ENCODE data around the gene ARHGAP18.

Gene ARHGAP18

GRCh38 chr6:129684903-129685661 is 24.9 kb downstream of the ARHGAP18 start:
- Histone ChIP-seq H3K36me3 (ENCODE audit: control insufficient read depth, insufficient read depth, low read length) (no peaks in the 10 kb centered on the region), H3K9me3 (ENCODE audit: control insufficient read depth, low read length) (no peaks in the 10 kb centered on the region), H3K9ac (ENCODE audit: low read length) (no peak overlapping the region), H3K27me3 (ENCODE audit: control insufficient read depth, insufficient read depth, low read length) (no peaks in the 10 kb centered on the region), H3K4me3 (ENCODE audit: low read length) (no peak overlapping the region), H3K4me1 (ENCODE audit: control insufficient read depth, insufficient read depth, low read length) (peaks cover 27% of the 10 kb centered on the region)

- H3K36me3 ChIP-seq (ENCODE audit: control insufficient read depth, insufficient read depth, low read length) = no peaks in the 10 kb centered on the region
- no peak overlapping the region for H3K4me3 ChIP-seq (ENCODE audit: low read length)
- H3K4me1 ChIP-seq (ENCODE audit: control insufficient read depth, insufficient read depth, low read length) = peaks cover 27% of the 10 kb centered on the region
- no peaks in the 10 kb centered on the region for H3K9me3 ChIP-seq (ENCODE audit: control insufficient read depth, low read length)
- H3K9ac ChIP-seq (ENCODE audit: low read length) = no peak overlapping the region
- H3K27me3 ChIP-seq (ENCODE audit: control insufficient read depth, insufficient read depth, low read length) = no peaks in the 10 kb centered on the region
These were observed 25.6 kb downstream of the ARHGAP18 start for GRCh38 chr6:129684323-129684884.

- Histone ChIP-seq H3K27me3 (ENCODE audit: control insufficient read depth, insufficient read depth, low read length) (no peaks in the 10 kb centered on the region), H3K9me3 (ENCODE audit: control insufficient read depth, low read length) (no peaks in the 10 kb centered on the region), H3K36me3 (ENCODE audit: control insufficient read depth, insufficient read depth, low read length) (no peaks in the 10 kb centered on the region), H3K4me3 (ENCODE audit: low read length) (no peak overlapping the region), H3K9ac (ENCODE audit: low read length) (no peak overlapping the region), H3K4me1 (ENCODE audit: control insufficient read depth, insufficient read depth, low read length) (peaks cover 33% of the 10 kb centered on the region)
These were observed 26.2 kb downstream of the ARHGAP18 start for GRCh38 chr6:129683601-129684322.

DNA sequence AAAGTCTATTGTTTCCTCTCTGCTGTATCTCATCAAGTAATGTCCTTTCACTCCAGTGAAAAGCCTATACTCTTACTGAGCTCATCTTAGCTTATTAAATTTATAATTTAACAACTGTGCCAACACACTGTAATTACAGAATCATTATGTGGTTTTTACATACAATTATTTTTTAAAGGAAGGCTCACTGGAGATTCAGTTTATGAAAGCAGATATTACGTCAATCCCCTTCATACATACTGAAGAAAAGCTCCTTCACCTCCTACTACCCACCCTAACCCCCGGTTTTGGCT is 28.1 kb downstream of the ARHGAP18 start:
- Histone ChIP-seq H3K36me3 (ENCODE audit: control insufficient read depth, insufficient read depth, low read length) (no peaks in the 10 kb centered on the region), H3K4me3 (ENCODE audit: low read length) (no peak overlapping the region), H3K27me3 (ENCODE audit: control insufficient read depth, insufficient read depth, low read length) (no peaks in the 10 kb centered on the region), H3K9ac (ENCODE audit: low read length) (no peak overlapping the region), H3K4me1 (ENCODE audit: control insufficient read depth, insufficient read depth, low read length) (peaks cover 41% of the 10 kb centered on the region), H3K9me3 (ENCODE audit: control insufficient read depth, low read length) (no peaks in the 10 kb centered on the region)

GRCh38 chr6:129680633-129681032 is 29.3 kb downstream of the ARHGAP18 start:
- Histone ChIP-seq H3K4me1 (ENCODE audit: control insufficient read depth, insufficient read depth, low read length) (peaks cover 33% of the 10 kb centered on the region), H3K4me3 (ENCODE audit: low read length) (no peak overlapping the region), H3K9ac (ENCODE audit: low read length) (no peak overlapping the region)

GRCh38 chr6:129679758-129680157 is 30.2 kb downstream of the ARHGAP18 start:
- no peak overlapping the region for H3K9ac ChIP-seq (ENCODE audit: low read length)

More at GRCh38 chr6:129680633-129681032, 29.3 kb downstream of the ARHGAP18 start:
- H3K9me3 ChIP-seq (ENCODE audit: control insufficient read depth, low read length) = no peaks in the 10 kb centered on the region
- H3K27me3 ChIP-seq (ENCODE audit: control insufficient read depth, insufficient read depth, low read length) = no peaks in the 10 kb centered on the region
- H3K36me3 ChIP-seq (ENCODE audit: control insufficient read depth, insufficient read depth, low read length) = no peaks in the 10 kb centered on the region

GRCh38 chr6:129679275-129679674 is 30.7 kb downstream of the ARHGAP18 start:
- Histone ChIP-seq H3K27me3 (ENCODE audit: control insufficient read depth, insufficient read depth, low read length) (no peaks in the 10 kb centered on the region), H3K36me3 (ENCODE audit: control insufficient read depth, insufficient read depth, low read length) (no peaks in the 10 kb centered on the region), H3K4me3 (ENCODE audit: low read length) (no peak overlapping the region), H3K9me3 (ENCODE audit: control insufficient read depth, low read length) (no peaks in the 10 kb centered on the region), H3K4me1 (ENCODE audit: control insufficient read depth, insufficient read depth, low read length) (peaks cover 23% of the 10 kb centered on the region), H3K9ac (ENCODE audit: low read length) (no peak overlapping the region)

More at GRCh38 chr6:129679758-129680157, 30.2 kb downstream of the ARHGAP18 start:
- no peaks in the 10 kb centered on the region for H3K9me3 ChIP-seq (ENCODE audit: control insufficient read depth, low read length)
- no peaks in the 10 kb centered on the region for H3K27me3 ChIP-seq (ENCODE audit: control insufficient read depth, insufficient read depth, low read length)
- no peak overlapping the region for H3K4me3 ChIP-seq (ENCODE audit: low read length)
- H3K4me1 ChIP-seq (ENCODE audit: control insufficient read depth, insufficient read depth, low read length) = peaks cover 28% of the 10 kb centered on the region
- H3K36me3 ChIP-seq (ENCODE audit: control insufficient read depth, insufficient read depth, low read length) = no peaks in the 10 kb centered on the region

DNA sequence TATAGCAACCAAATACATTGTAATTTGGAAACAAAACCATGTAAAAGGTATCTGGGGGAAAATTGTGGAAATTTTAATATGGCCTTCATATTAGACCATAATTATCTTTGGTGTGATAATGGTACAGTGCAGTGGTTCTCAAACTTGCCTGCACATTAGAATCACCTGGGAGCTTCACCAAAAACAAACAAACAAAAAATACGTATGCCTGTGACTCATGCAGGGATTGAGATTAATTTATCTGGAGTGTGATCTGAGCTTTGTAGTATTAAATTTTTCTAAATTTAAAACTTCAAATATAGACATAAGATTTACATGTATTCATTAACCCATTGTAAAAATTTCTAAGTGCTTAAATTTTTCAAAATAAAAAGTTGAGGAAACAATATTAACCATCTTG is 31.5 kb downstream of the ARHGAP18 start:
- H3K9ac ChIP-seq (ENCODE audit: low read length) = no peak overlapping the region
- H3K27me3 ChIP-seq (ENCODE audit: control insufficient read depth, insufficient read depth, low read length) = no peaks in the 10 kb centered on the region
- no peaks in the 10 kb centered on the region for H3K36me3 ChIP-seq (ENCODE audit: control insufficient read depth, insufficient read depth, low read length)
- H3K4me1 ChIP-seq (ENCODE audit: control insufficient read depth, insufficient read depth, low read length) = peaks cover 15% of the 10 kb centered on the region
- no peaks in the 10 kb centered on the region for H3K9me3 ChIP-seq (ENCODE audit: control insufficient read depth, low read length)
- H3K4me3 ChIP-seq (ENCODE audit: low read length) = no peak overlapping the region

DNA sequence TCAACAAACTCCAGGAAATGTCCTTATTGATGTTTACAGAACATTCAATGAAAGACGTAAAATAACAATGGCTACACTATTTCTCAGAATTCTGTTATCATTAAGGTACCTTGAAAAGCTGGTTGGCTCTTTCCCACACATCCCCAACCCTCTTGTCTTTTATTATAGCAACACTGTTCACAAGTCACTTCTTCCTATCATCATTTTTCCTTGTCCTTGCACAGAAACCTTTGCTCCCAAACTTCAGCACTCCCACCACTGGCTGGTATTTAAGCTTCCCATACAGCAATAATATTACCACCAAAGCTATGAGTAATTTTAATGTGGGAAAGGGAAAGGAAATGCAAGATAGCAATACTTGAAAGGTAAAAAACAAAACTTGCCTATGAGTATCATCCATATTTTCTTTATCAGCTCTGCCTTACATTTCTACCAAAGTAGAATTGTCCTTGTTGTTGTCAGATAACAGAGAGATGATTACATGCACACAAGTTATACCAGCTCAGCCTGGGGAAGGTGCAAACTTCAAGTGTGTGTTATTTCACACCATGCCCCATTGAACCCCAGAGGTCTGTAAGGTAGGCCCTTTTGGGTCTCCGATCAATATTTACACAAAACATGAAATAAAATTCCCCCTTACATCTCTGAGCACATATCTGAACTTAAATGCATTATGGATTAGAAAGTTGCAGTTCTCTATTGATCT is 32.2 kb downstream of the ARHGAP18 start:
- H3K4me1 ChIP-seq (ENCODE audit: control insufficient read depth, insufficient read depth, low read length) = peaks cover 14% of the 10 kb centered on the region
- no peak overlapping the region for H3K9ac ChIP-seq (ENCODE audit: low read length)
- no peaks in the 10 kb centered on the region for H3K27me3 ChIP-seq (ENCODE audit: control insufficient read depth, insufficient read depth, low read length)
- no peak overlapping the region for H3K4me3 ChIP-seq (ENCODE audit: low read length)
- no peaks in the 10 kb centered on the region for H3K9me3 ChIP-seq (ENCODE audit: control insufficient read depth, low read length)
- no peaks in the 10 kb centered on the region for H3K36me3 ChIP-seq (ENCODE audit: control insufficient read depth, insufficient read depth, low read length)

DNA sequence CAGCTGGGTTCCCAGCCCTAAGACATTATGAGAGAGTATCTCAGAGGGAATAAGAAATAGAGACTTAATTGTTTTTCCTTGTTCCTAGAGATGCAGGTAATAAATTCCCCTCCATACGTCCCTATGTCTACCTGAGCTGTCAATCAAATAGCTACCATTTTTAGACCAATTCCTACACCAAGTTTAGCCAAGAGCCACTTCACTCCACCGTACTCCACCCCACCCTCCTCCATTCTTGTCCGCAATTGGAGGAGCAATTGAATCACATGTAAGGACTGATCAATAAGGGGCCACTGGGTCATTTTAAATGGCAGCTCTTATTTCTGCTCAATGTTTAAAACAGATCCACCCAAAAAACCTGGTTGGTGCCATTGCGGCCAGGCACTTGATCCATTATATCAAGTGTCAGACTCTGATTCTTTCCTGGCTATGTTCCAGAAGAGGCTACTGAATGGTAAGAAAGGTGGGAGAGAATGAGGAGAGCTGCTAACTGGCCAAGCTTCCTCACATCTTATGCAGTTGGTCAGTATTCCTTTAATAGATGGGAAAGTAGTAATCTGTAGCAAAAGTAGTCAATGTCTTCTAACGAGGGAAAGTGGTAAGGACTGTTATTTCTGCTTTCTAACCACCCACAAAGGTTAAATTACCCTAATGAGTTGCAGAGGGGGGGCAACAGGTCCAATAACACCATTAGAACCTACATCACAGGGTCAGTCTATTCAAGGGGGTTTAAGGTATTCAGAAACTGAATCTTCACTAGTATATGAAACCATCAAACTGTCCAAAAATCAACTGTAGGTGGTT is 34.1 kb downstream of the ARHGAP18 start:
- peaks cover 14% of the 10 kb centered on the region for H3K4me1 ChIP-seq (ENCODE audit: control insufficient read depth, insufficient read depth, low read length)
- no peaks in the 10 kb centered on the region for H3K27me3 ChIP-seq (ENCODE audit: control insufficient read depth, insufficient read depth, low read length)
- H3K36me3 ChIP-seq (ENCODE audit: control insufficient read depth, insufficient read depth, low read length) = no peaks in the 10 kb centered on the region
- H3K9ac ChIP-seq (ENCODE audit: low read length) = no peak overlapping the region
- H3K4me3 ChIP-seq (ENCODE audit: low read length) = no peak overlapping the region
- no peaks in the 10 kb centered on the region for H3K9me3 ChIP-seq (ENCODE audit: control insufficient read depth, low read length)

DNA sequence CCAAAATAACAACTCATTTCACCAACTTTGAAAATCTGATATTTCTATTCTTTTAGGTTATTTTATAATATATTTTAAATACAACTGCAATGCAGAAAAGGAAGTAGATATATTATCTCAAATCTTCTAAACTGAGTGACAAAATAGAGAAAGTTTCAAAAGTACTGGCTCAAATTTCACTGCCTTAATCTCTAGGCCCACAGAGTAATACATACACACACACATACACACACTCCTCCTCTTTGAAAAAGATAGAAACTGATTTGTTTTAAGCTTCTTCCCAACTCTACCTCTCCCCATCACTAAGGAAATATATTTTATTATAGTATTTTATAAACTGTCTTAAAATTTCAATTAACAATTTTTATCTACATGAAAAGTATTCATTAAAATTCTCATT is 36.2 kb downstream of the ARHGAP18 start:
- H3K4me3 ChIP-seq (ENCODE audit: low read length) = no peak overlapping the region
- no peaks in the 10 kb centered on the region for H3K36me3 ChIP-seq (ENCODE audit: control insufficient read depth, insufficient read depth, low read length)
- H3K4me1 ChIP-seq (ENCODE audit: control insufficient read depth, insufficient read depth, low read length) = peaks cover 7% of the 10 kb centered on the region
- H3K9me3 ChIP-seq (ENCODE audit: control insufficient read depth, low read length) = no peaks in the 10 kb centered on the region
- H3K9ac ChIP-seq (ENCODE audit: low read length) = no peak overlapping the region
- no peaks in the 10 kb centered on the region for H3K27me3 ChIP-seq (ENCODE audit: control insufficient read depth, insufficient read depth, low read length)

Measured in mucosa of stomach (tissue), 1 donor.